A549 (cell line): ENCODE data around the gene DLGAP1.

Experiments
- BHLHE40 ChIP-seq: IDR thresholded peaks from 2 replicates; pipeline ENCODE4 v1.6.1; 2012; ENCODE audit warnings: low read depth, low read length, inconsistent platforms
- CEBPB ChIP-seq, 2 experiments: fragments of >200 bp in 1 of 2; sonication (Bioruptor Twin) in 1 of 2; formaldehyde crosslinking in 1 of 2; IDR thresholded peaks; 2 replicates each; pipeline ENCODE4 v1.6.1; 2012 to 2016
- EHMT2 ChIP-seq: fragments of 200-600 bp; sonication (generic); IDR thresholded peaks from 2 replicates; pipeline ENCODE4 v1.6.1; 2016; ENCODE audit warnings: antibody characterized with exemption, low read depth, mild to moderate bottlenecking, moderate library complexity
- FOSL2 ChIP-seq, 2 experiments: fragments of 450-650 bp in 1 of 2; fragments of >200 bp in 1 of 2; sonication (Bioruptor Twin) in 1 of 2; formaldehyde crosslinking; IDR thresholded peaks; 2 replicates each; pipeline versions ENCODE4 v1.5.0 to v1.6.1; 2016 to 2020; ENCODE audit warnings: mild to moderate bottlenecking in 1 of 2, moderate library complexity in 1 of 2
- NFE2L2 ChIP-seq: fragments of 150-350 bp; conservative IDR thresholded peaks from 2 replicates; pipeline ENCODE4 v1.6.1; 2014; ENCODE audit warnings: low read length
- NR3C1 ChIP-seq: fragments of >200 bp; sonication (Bioruptor Twin); formaldehyde crosslinking; IDR thresholded peaks from 3 replicates; pipeline ENCODE4 v1.6.1; 2017
- POLR2A ChIP-seq: IDR thresholded peaks from 2 replicates; pipeline ENCODE4 v1.6.1; 2012; ENCODE audit warnings: mild to moderate bottlenecking, low read length
- RAD21 ChIP-seq, 2 experiments: fragments of >200 bp in 1 of 2; sonication (Bioruptor Twin) in 1 of 2; formaldehyde crosslinking in 1 of 2; IDR thresholded peaks in 1 of 2; conservative IDR thresholded peaks in 1 of 2; 2 replicates in 1 of 2; 3 replicates in 1 of 2; pipeline ENCODE4 v1.6.1; 2012 to 2018; ENCODE audit warnings: inconsistent platforms in 1 of 2
- ZFP36 ChIP-seq: fragments of 450-650 bp; IDR thresholded peaks from 2 replicates; pipeline ENCODE4 v1.6.1; 2014; ENCODE audit warnings: borderline replicate concordance; ENCODE audit not compliant: partially characterized antibody
- TF ChIP-seq, protein P1 (sequence below): IDR thresholded peaks from 2 replicates; pipeline ENCODE4 v1.6.1; 2012
- TF ChIP-seq, protein P2 (sequence below): fragments of >200 bp; sonication (Bioruptor Twin); formaldehyde crosslinking; IDR thresholded peaks from 3 replicates; pipeline ENCODE4 v1.5.1; 2016
- TF ChIP-seq, protein P3 (sequence below): fragments of 200-600 bp; sonication (generic); IDR thresholded peaks from 2 replicates; pipeline ENCODE4 v1.6.1; 2016; ENCODE audit warnings: antibody characterized with exemption, mild to moderate bottlenecking, moderate library complexity

DNA sequence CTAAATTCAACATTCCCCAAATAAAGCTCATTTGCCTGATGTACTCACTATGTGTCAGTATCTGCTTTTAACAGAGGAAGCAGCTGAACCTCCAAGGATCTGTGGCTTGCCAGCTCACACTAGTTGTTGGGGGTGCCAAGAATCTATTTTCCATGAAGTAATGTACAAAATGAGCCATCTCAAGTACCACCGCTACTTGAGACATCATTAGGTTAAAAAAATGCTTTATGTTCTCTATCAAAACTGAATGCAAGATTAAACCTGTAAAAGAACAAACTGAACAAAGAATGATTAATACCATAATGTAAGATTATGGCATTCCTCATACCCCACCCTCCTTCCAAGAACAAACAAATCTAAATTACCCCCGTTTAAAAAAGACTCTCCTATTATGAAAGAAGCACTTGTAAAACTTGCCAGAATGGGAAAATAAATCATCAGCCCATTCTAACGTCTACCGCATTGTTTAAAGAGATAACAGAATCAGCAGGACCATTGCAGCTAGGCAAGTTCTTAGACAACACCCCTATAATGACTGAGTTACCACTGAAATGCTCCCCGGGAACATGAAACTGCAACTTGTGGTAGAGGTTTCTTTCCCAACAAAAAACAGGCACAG, 471.6 kb downstream of the DLGAP1 start:
- TF ChIP-seq, protein P1, sequence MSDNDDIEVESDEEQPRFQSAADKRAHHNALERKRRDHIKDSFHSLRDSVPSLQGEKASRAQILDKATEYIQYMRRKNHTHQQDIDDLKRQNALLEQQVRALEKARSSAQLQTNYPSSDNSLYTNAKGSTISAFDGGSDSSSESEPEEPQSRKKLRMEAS: peak; percentile 16; the same call in 1 of the 2 replicates
- 0 out of 5 replicates have a peak, but pooled peaks of 1 of the 2 experiments have one; percentile 24 for TF ChIP-seq RAD21 (conservative IDR thresholded peaks at IDR 0.05 in 1 of 2, IDR thresholded peaks at IDR 0.05 in 1 of 2)
- no peak for TF ChIP-seq BHLHE40
- TF ChIP-seq, protein P2, sequence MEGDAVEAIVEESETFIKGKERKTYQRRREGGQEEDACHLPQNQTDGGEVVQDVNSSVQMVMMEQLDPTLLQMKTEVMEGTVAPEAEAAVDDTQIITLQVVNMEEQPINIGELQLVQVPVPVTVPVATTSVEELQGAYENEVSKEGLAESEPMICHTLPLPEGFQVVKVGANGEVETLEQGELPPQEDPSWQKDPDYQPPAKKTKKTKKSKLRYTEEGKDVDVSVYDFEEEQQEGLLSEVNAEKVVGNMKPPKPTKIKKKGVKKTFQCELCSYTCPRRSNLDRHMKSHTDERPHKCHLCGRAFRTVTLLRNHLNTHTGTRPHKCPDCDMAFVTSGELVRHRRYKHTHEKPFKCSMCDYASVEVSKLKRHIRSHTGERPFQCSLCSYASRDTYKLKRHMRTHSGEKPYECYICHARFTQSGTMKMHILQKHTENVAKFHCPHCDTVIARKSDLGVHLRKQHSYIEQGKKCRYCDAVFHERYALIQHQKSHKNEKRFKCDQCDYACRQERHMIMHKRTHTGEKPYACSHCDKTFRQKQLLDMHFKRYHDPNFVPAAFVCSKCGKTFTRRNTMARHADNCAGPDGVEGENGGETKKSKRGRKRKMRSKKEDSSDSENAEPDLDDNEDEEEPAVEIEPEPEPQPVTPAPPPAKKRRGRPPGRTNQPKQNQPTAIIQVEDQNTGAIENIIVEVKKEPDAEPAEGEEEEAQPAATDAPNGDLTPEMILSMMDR: no peak
- no peak for TF ChIP-seq NFE2L2
- peak; percentile 21; the same call in 1 of the 2 replicates for TF ChIP-seq FOSL2 (IDR thresholded peaks at IDR 0.05)
- TF ChIP-seq FOSL2 (CRISPR knock-in tag; IDR thresholded peaks at IDR 0.05): peak; percentile 52
- TF ChIP-seq EHMT2: no peak
- TF ChIP-seq NR3C1: no peak
- TF ChIP-seq, protein P3, sequence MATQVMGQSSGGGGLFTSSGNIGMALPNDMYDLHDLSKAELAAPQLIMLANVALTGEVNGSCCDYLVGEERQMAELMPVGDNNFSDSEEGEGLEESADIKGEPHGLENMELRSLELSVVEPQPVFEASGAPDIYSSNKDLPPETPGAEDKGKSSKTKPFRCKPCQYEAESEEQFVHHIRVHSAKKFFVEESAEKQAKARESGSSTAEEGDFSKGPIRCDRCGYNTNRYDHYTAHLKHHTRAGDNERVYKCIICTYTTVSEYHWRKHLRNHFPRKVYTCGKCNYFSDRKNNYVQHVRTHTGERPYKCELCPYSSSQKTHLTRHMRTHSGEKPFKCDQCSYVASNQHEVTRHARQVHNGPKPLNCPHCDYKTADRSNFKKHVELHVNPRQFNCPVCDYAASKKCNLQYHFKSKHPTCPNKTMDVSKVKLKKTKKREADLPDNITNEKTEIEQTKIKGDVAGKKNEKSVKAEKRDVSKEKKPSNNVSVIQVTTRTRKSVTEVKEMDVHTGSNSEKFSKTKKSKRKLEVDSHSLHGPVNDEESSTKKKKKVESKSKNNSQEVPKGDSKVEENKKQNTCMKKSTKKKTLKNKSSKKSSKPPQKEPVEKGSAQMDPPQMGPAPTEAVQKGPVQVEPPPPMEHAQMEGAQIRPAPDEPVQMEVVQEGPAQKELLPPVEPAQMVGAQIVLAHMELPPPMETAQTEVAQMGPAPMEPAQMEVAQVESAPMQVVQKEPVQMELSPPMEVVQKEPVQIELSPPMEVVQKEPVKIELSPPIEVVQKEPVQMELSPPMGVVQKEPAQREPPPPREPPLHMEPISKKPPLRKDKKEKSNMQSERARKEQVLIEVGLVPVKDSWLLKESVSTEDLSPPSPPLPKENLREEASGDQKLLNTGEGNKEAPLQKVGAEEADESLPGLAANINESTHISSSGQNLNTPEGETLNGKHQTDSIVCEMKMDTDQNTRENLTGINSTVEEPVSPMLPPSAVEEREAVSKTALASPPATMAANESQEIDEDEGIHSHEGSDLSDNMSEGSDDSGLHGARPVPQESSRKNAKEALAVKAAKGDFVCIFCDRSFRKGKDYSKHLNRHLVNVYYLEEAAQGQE: no peak
- no peak for TF ChIP-seq POLR2A
- TF ChIP-seq ZFP36: no peak
- TF ChIP-seq CEBPB (IDR thresholded peaks at IDR 0.05): peak; percentile 58 to 62; a peak in 2 of 4 replicates
